ENCODE results near the gene SCFD2. TPM values are rescaled to one million over a fixed set of nuclear protein-coding genes. Genes with fewer than 3 reads are reported as not detected.

Gene SCFD2
- polyA plus RNA-seq, 2 of the 4 experiments (the other 2 are of a cell fraction): 7.6 to 10.8 TPM

- Histone ChIP-seq H3K4me1 (no peaks in the 10 kb centered on the region), H3K27ac (no peak overlapping the region), H3K9me3 (no peaks in the 10 kb centered on the region), H3K4me3 (no peak overlapping the region), H3K4me2 (no peak overlapping the region)
- POLR2A ChIA-PET: no interaction called here
- 72% methylated on average over 7 of the region's 8 CpGs for WGBS (ENCODE audit: missing lambda C conversion rate)
- no peak for DNase-seq (ENCODE audit: low read depth in 1 of 2, low spot score in 1 of 2)
- ATAC-seq: no peak; a peak in 1 of 6 replicates
- CTCF ChIA-PET: interaction anchor here (1.0 kb wide), 1 partner anchor 115 kb away, joined by 4 read pairs; no protein-coding TSS in a partner anchor
- FAIRE-seq: no peak
- no peak for TF ChIP-seq JUN (IDR thresholded peaks at IDR 0.05)
- TF ChIP-seq EHMT2 (IDR thresholded peaks at IDR 0.05; ENCODE audit: low read depth): no peak
- no peak for TF ChIP-seq ZFP36 (IDR thresholded peaks at IDR 0.05; ENCODE audit: borderline replicate concordance, partially characterized antibody)
- no peak for TF ChIP-seq ZNF302 (CRISPR knock-in tag; IDR thresholded peaks at IDR 0.05)
- TF ChIP-seq EHF (CRISPR knock-in tag; IDR thresholded peaks at IDR 0.05): no peak
- no peak for TF ChIP-seq BHLHE40 (IDR thresholded peaks at IDR 0.05; ENCODE audit: low read depth, low read length)
- TF ChIP-seq JUNB (IDR thresholded peaks at IDR 0.05): no peak
- TF ChIP-seq NPAS2 (CRISPR knock-in tag; IDR thresholded peaks at IDR 0.05; ENCODE audit: borderline replicate concordance): no peak
- TF ChIP-seq HES2 (IDR thresholded peaks at IDR 0.05): no peak
- no peak for TF ChIP-seq HEYL (CRISPR knock-in tag; IDR thresholded peaks at IDR 0.05)
- TF ChIP-seq SREBF2 (IDR thresholded peaks at IDR 0.05): no peak
- no peak for TF ChIP-seq PHF8 (IDR thresholded peaks at IDR 0.05; ENCODE audit: borderline replicate concordance, low read depth)
- TF ChIP-seq KDM1A (IDR thresholded peaks at IDR 0.05; ENCODE audit: low read depth): no peak
- TF ChIP-seq ELK1 (IDR thresholded peaks at IDR 0.05; ENCODE audit: low read depth, low read length): no peak
Measured at GRCh38 chr4:52868133-52868532, 497.7 kb downstream of the SCFD2 start.

- 90% methylated on average over 4 of the region's 4 CpGs for WGBS (ENCODE audit: missing lambda C conversion rate)
- H3K9me3 ChIP-seq: no peaks in the 10 kb centered on the region
- ChIA-PET POLR2A (no interaction called here), CTCF (interaction anchor here (1.0 kb wide), 1 partner anchor 116 kb away, joined by 4 read pairs; no protein-coding TSS in a partner anchor)
- no peak overlapping the region for H3K4me2 ChIP-seq
- TF ChIP-seq ZC3H11A (IDR thresholded peaks at IDR 0.05) (no peak), BCL3 (IDR thresholded peaks at IDR 0.05) (no peak), CTCF (IDR thresholded peaks at IDR 0.05) (no peak), ZNF302 (CRISPR knock-in tag; IDR thresholded peaks at IDR 0.05) (no peak), MAZ (IDR thresholded peaks at IDR 0.05; ENCODE audit: borderline replicate concordance, low read depth, low read length) (no peak), HOXA7 (CRISPR knock-in tag; IDR thresholded peaks at IDR 0.05) (no peak), RAD21 (conservative IDR thresholded peaks at IDR 0.05 in 1 of 2, IDR thresholded peaks at IDR 0.05 in 1 of 2) (no peak), ELK1 (IDR thresholded peaks at IDR 0.05; ENCODE audit: low read depth, low read length) (no peak), HOXB13 (CRISPR knock-in tag; IDR thresholded peaks at IDR 0.05; ENCODE audit: low read depth) (no peak), JUNB (IDR thresholded peaks at IDR 0.05) (no peak), FOXS1 (CRISPR knock-in tag; IDR thresholded peaks at IDR 0.05) (no peak), KDM5A (IDR thresholded peaks at IDR 0.05) (no peak), TFCP2L1 (CRISPR knock-in tag; IDR thresholded peaks at IDR 0.05) (no peak), ZSCAN20 (CRISPR knock-in tag; IDR thresholded peaks at IDR 0.05) (no peak), CBX8 (IDR thresholded peaks at IDR 0.05) (no peak), SMC3 (IDR thresholded peaks at IDR 0.05) (no peak), KDM1A (IDR thresholded peaks at IDR 0.05; ENCODE audit: low read depth) (no peak), E2F6 (IDR thresholded peaks at IDR 0.05; ENCODE audit: borderline replicate concordance, low read depth) (no peak), ESRRA (IDR thresholded peaks at IDR 0.05; ENCODE audit: borderline replicate concordance, low read length) (no peak), MAFK (IDR thresholded peaks at IDR 0.05; ENCODE audit: partially characterized antibody) (no peak)
- ATAC-seq (no peak), DNase-seq (ENCODE audit: low read depth in 1 of 2, low spot score in 1 of 2) (no peak), FAIRE-seq (no peak)
- no peak overlapping the region for H3K4me3 ChIP-seq
- no peak overlapping the region for H3K27ac ChIP-seq
- H3K4me1 ChIP-seq: no peaks in the 10 kb centered on the region
Measured at GRCh38 chr4:52867163-52867562, 498.7 kb downstream of the SCFD2 start.
